HG03378 (cell line): ENCODE data around the gene ZBTB44.

Experiments used
- ATAC-seq: cut with Tn5 transposase; IDR thresholded peaks from one replicate; pipeline ENCODE4 v1.9.1; 2021; ENCODE audit warnings: mild to moderate bottlenecking, moderate library complexity; ENCODE audit not compliant: unreplicated experiment

The ZBTB44 gene

GRCh38 chr11:130179396-130180306, 135.1 kb downstream of the ZBTB44 start:
- no peak for ATAC-seq

- no peak for ATAC-seq
Observed at GRCh38 chr11:130178441-130179339, 136.0 kb downstream of the ZBTB44 start.

GRCh38 chr11:130177782-130178181, 136.9 kb downstream of the ZBTB44 start:
- no peak for ATAC-seq
